NCI-H446 (cell line): ENCODE data around the gene NT5C.
"Not testable (repeated sequence)": the region's sequence is repeated elsewhere in the genome, so short reads cannot be mapped to it uniquely, and the experiment has no call there.

ENCODE experiments used
- DNase-seq, 2 experiments: peaks; one replicate each; lab custom pipeline; 2025; lab: John Stamatoyannopoulos, UW

Gene NT5C

GRCh38 chr17:75131278-75132017 lies at the start of gene NT5C:
NT5C (minus strand) TSS chr17:75131742; CDS start chr17:75131707, 35 bp downstream.
- peak; percentile 41 to 85 for DNase-seq

GRCh38 chr17:75181110-75181509 lies 49.6 kb upstream of the NT5C start:
- no peak for DNase-seq

- DNase-seq = no peak
Observed at GRCh38 chr17:75178453-75178852, 46.9 kb upstream of the NT5C start.

- DNase-seq = no peak
Observed at GRCh38 chr17:75176625-75177024, 45.1 kb upstream of the NT5C start.

GRCh38 chr17:75174996-75175395 lies 43.5 kb upstream of the NT5C start:
- DNase-seq = no peak

- DNase-seq = no peak
Observed at GRCh38 chr17:75173526-75173925, 42.0 kb upstream of the NT5C start.

GRCh38 chr17:75168998-75169397 lies 37.5 kb upstream of the NT5C start:
- no peak for DNase-seq

GRCh38 chr17:75164606-75165005 lies 33.1 kb upstream of the NT5C start:
- DNase-seq = not testable (repeated sequence)

- DNase-seq = no peak
Observed at GRCh38 chr17:75163074-75163473, 31.5 kb upstream of the NT5C start.

GRCh38 chr17:75160211-75160610 lies 28.7 kb upstream of the NT5C start:
- DNase-seq = no peak

GRCh38 chr17:75159196-75160031 lies 27.9 kb upstream of the NT5C start:
- no peak for DNase-seq

GRCh38 chr17:75158480-75158879 lies 26.9 kb upstream of the NT5C start:
- DNase-seq = not testable (repeated sequence)

- DNase-seq = no peak
Observed at GRCh38 chr17:75155191-75155601, 23.7 kb upstream of the NT5C start.

- peak; percentile 97 to 100 for DNase-seq
Observed at GRCh38 chr17:75154195-75155106, 22.9 kb upstream of the NT5C start, which contains the start of gene JPT1. JPT1 (minus strand) TSS chr17:75154512; CDS start chr17:75154397, 115 bp downstream.

- peak in 1 of 2 experiments; percentile 44 for DNase-seq
Observed at GRCh38 chr17:75153780-75154194, 22.2 kb upstream of the NT5C start.

- peak; percentile 23 to 60 for DNase-seq
Observed at GRCh38 chr17:75152922-75153779, 21.6 kb upstream of the NT5C start.

- no peak for DNase-seq
Observed at GRCh38 chr17:75152523-75152921, 21.0 kb upstream of the NT5C start.

GRCh38 chr17:75151930-75152329 lies 20.4 kb upstream of the NT5C start:
- peak in 1 of 2 experiments; percentile 36 for DNase-seq

- DNase-seq = no peak
Observed at GRCh38 chr17:75147878-75148546, 16.5 kb upstream of the NT5C start.

- no peak for DNase-seq
Observed at GRCh38 chr17:75146592-75146991, 15.1 kb upstream of the NT5C start.
